Smooth muscle cell (in vitro differentiated cells): ENCODE data around the gene YBX1. TPM values are rescaled to one million over a fixed set of nuclear protein-coding genes. Genes with fewer than 3 reads are reported as not detected.
"Not testable (repeated sequence)": the region's sequence is repeated elsewhere in the genome, so short reads cannot be mapped to it uniquely, and the experiment has no call there.

Experiments used
- DNase-seq: peaks from one replicate; lab custom pipeline; 2025; ENCODE audit not compliant: unreplicated experiment; lab: John Stamatoyannopoulos, UW
- H2AFZ ChIP-seq: fragments of 200-600 bp; sonication (generic); 2 replicates; pipeline ENCODE4 v1.6.0; 2016; ENCODE audit warnings: antibody characterized with exemption, low read depth, mild to moderate bottlenecking
- H3F3A ChIP-seq: fragments of 200-600 bp; sonication (generic); 2 replicates; pipeline ENCODE4 v1.6.0; 2017; ENCODE audit warnings: antibody characterized with exemption, low read depth
- H3K27ac ChIP-seq: fragments of 200-600 bp; sonication (generic); 2 replicates; pipeline ENCODE4 v1.5.1; 2016; ENCODE audit warnings: low read depth, mild to moderate bottlenecking
- H3K27me3 ChIP-seq: fragments of 200-600 bp; sonication (generic); 2 replicates; pipeline ENCODE4 v1.6.1; 2016; ENCODE audit warnings: low read depth, mild to moderate bottlenecking
- H3K36me3 ChIP-seq: fragments of 200-600 bp; sonication (generic); 2 replicates; pipeline ENCODE4 v1.5.1; 2016; ENCODE audit warnings: low read depth
- H3K4me1 ChIP-seq: fragments of 200-600 bp; sonication (generic); 2 replicates; pipeline ENCODE4 v1.5.1; 2016; ENCODE audit warnings: low read depth
- H3K4me2 ChIP-seq: fragments of 200-600 bp; sonication (generic); 2 replicates; pipeline ENCODE4 v1.6.0; 2016; ENCODE audit warnings: mild to moderate bottlenecking
- H3K4me3 ChIP-seq: fragments of 200-600 bp; sonication (generic); 2 replicates; pipeline ENCODE4 v1.5.1; 2016; ENCODE audit warnings: mild to moderate bottlenecking
- H3K79me2 ChIP-seq: fragments of 200-600 bp; sonication (generic); 2 replicates; pipeline ENCODE4 v1.6.0; 2016; ENCODE audit warnings: low read depth, mild to moderate bottlenecking
- H3K9ac ChIP-seq: fragments of 200-600 bp; sonication (generic); 2 replicates; pipeline ENCODE4 v1.6.0; 2016; ENCODE audit warnings: low read depth
- H3K9me3 ChIP-seq: fragments of 200-600 bp; sonication (generic); replicated peaks from 2 replicates; pipeline ENCODE4 v1.5.1; 2016; ENCODE audit warnings: low read depth
- H4K20me1 ChIP-seq: fragments of 200-600 bp; sonication (generic); 2 replicates; pipeline ENCODE4 v1.6.0; 2016; ENCODE audit warnings: low read depth
- CTCF ChIP-seq: fragments of 200-600 bp; sonication (generic); IDR thresholded peaks from 2 replicates; pipeline ENCODE4 v1.5.1; 2017; ENCODE audit warnings: borderline replicate concordance, mild to moderate bottlenecking, antibody characterized with exemption; ENCODE audit not compliant: insufficient read depth, poor library complexity, severe bottlenecking
- WGBS: methylation state at CpG from one replicate; pipeline ENCODE4 v1.1.7; 2016; ENCODE audit warnings: low lambda C conversion rate; 5-methylcytosine and 5-hydroxymethylcytosine counted together
- polyA plus RNA-seq: library from polyadenylated mRNA; unstranded; fragments of >200 nt; fragmentation: Nextera tagmentation; extraction: Ambion mirVana; gene quantifications from 2 replicates; pipeline ENCODE4 v1.2.1, GENCODE V29; 2016
- total RNA-seq: library from RNA; depleted of rRNA; stranded (reverse); fragments of >200 nt; gene quantifications from 2 replicates; pipeline ENCODE4 v1.2.3, GENCODE V29; 2014

YBX1 gene
- total and polyA plus RNA-seq, 2 experiments from 2014 or later, result 284 to 587 TPM

DNA sequence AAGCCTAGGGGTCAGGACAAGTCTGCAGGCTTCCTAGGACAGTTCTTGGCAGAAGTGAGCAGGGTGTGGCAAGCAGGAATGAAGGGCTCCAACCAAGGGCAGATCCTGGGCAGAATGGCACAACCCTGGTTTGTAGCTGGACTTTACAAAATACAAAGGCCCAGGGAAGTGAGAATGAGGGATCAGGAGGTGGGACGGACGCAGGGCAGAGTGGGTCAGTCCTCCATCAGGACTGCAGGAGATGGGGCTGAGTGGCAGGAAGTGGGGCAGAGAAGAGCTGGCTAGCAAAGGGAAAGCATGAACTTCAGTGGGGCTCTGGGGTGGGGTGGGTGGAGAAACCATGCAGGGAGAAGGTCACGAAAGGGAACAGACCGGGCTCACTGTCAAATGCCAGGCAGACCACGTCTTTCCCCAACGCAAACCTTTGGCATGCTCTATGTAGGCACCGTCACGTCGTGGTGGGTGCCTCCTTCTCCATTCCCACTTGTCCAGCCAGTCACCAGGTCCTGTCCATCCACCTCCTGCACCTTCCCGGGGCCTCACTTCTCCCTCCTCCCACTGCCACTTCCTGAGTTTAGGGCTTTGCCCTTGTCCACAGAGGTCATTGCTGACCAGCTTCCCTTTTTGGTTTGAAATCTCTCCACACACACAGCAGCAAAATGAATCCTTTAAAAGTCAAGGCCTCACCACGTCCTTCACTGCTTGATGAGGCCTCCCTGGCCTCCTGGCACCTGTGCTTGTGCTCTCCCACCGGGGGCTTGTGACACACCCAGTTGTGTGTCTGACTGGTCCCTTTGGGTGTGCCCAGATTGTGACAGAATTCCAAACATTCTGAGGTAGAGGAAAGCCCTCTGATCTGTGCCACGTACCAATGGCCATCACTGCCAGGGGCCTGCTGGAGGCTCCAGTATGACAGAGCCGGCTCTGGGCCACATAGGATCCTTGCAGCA lies 66.5 kb downstream of the YBX1 start:
- peaks cover 55% of the 10 kb centered on the region for H4K20me1 ChIP-seq

DNA sequence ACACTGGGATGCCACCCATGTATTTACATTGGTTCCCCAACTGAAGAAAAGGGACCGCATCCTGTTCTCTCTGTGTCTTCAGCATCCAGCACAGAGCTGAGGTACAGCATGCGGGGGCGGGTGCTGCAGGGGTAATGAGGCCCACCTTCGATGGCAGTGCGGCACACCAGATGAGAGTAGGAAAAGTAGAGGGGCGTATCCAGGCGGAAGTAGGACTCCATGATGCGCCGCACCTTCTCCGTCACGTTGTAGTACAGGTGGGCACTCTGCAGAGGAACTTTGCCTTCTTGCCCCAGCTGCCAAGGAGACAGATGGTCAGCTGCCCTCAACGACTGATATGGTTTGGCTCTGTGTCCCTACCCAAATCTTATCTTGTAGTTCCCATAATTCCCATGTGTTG lies 67.8 kb downstream of the YBX1 start:
- H3K79me2 ChIP-seq, result no peaks in the 10 kb centered on the region
- DNase-seq, result no peak
- H3K27ac ChIP-seq, result no peak overlapping the region
- no peaks in the 10 kb centered on the region for H3K9me3 ChIP-seq
- no peak overlapping the region for H2AFZ ChIP-seq
- no peak overlapping the region for H3K4me3 ChIP-seq
- H3K4me1 ChIP-seq, result no peaks in the 10 kb centered on the region
- H3F3A ChIP-seq, result peaks cover 15% of the 10 kb centered on the region
- no peak for TF ChIP-seq CTCF
- peaks cover 56% of the 10 kb centered on the region for H4K20me1 ChIP-seq
- no peak overlapping the region for H3K9ac ChIP-seq
- WGBS, result 98% methylated on average over 12 of the region's 12 CpGs
- H3K27me3 ChIP-seq, result no peaks in the 10 kb centered on the region
- H3K36me3 ChIP-seq, result peaks cover 22% of the 10 kb centered on the region
- no peak overlapping the region for H3K4me2 ChIP-seq

More for the DNA sequence above, 66.5 kb downstream of the YBX1 start:
- Histone ChIP-seq H3K27ac (no peak overlapping the region), H3K4me2 (no peak overlapping the region), H3K27me3 (no peaks in the 10 kb centered on the region), H3K4me3 (no peak overlapping the region), H3K36me3 (peaks cover 22% of the 10 kb centered on the region), H2AFZ (no peak overlapping the region), H3K79me2 (no peaks in the 10 kb centered on the region), H3K9ac (no peak overlapping the region), H3K9me3 (no peaks in the 10 kb centered on the region), H3F3A (peaks cover 20% of the 10 kb centered on the region), H3K4me1 (no peaks in the 10 kb centered on the region)
- no peak for DNase-seq
- TF ChIP-seq CTCF, result no peak
- 96% methylated on average over 14 of the region's 14 CpGs for WGBS

DNA sequence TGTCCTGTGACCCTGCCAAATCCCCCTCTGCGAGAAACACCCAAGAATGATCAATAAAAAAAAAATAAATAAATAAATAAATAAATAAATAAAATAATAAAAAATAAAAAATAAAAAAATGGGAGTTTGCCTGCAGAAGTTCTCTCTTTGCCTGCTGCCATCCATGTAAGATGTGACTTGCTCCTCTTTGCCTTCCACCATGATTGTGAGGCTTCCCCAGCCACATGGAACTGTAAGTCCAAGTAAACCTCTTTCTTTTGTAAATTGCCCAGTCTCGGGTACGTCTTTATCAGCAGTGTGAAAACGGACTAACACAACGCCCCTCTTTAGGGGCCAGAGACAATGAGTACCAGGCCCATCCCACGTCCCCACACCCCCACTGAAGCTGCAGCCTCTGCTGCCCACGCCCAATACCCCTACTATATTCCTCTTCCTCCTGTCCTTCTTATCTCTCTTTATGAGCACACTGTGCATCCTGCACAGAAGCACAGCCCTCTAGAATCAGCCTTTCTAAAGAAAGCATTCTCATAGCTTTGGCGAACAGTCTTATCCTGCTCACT lies 69.4 kb downstream of the YBX1 start:
- not testable (repeated sequence) for H3K4me2 ChIP-seq, H3K9ac ChIP-seq, H3K27me3 ChIP-seq, H3F3A ChIP-seq, DNase-seq, H3K4me3 ChIP-seq, H3K79me2 ChIP-seq, H3K4me1 ChIP-seq, H3K9me3 ChIP-seq, H2AFZ ChIP-seq, H3K27ac ChIP-seq
- Histone ChIP-seq H4K20me1 (peaks cover 53% of the 10 kb centered on the region), H3K36me3 (peaks cover 22% of the 10 kb centered on the region)
- 93% methylated on average over 8 of the region's 8 CpGs for WGBS

DNA sequence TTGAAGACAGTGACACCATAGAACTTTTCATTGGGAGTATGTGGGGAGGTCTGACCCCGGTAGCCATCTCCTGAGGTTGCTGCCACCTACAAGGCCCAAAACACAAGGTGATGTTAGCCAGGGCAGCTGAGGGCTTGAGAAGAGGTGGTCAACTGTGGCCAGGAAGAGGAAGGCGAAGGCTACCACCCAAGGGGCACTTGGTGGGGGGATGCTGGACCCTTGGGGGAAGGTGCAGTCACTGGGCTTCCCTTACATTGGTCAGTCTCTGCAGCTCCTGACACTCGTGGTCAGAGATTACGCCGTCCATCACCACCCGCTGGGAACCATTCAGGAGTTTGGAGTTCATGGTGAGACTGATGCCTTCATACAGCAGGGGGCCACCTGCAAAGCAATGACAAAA lies 70.1 kb downstream of the YBX1 start:
- no peak overlapping the region for H3K4me2 ChIP-seq
- H4K20me1 ChIP-seq, result peaks cover 53% of the 10 kb centered on the region
- no peak overlapping the region for H3K27ac ChIP-seq
- H3K9me3 ChIP-seq, result no peaks in the 10 kb centered on the region
- H3K9ac ChIP-seq, result no peak overlapping the region
- H2AFZ ChIP-seq, result no peak overlapping the region
- peaks cover 22% of the 10 kb centered on the region for H3K36me3 ChIP-seq
- H3K4me3 ChIP-seq, result no peak overlapping the region
- DNase-seq, result no peak
- no peaks in the 10 kb centered on the region for H3K27me3 ChIP-seq
- no peak for TF ChIP-seq CTCF
- WGBS, result over 99% methylated on average over 6 of the region's 6 CpGs
- H3K79me2 ChIP-seq, result no peaks in the 10 kb centered on the region
- no peaks in the 10 kb centered on the region for H3K4me1 ChIP-seq
- H3F3A ChIP-seq, result peaks cover 6% of the 10 kb centered on the region
